H1 (cell line): ENCODE data around the gene ZMYND10. TPM values are rescaled to one million over a fixed set of nuclear protein-coding genes. Genes with fewer than 3 reads are reported as not detected.

Source experiments
- BCL11A ChIP-seq, 2 experiments: IDR thresholded peaks; one replicate each; pipeline ENCODE4 v1.6.1; 2011; ENCODE audit warnings: low read depth in 2 of 2, low read length in 2 of 2, mild to moderate bottlenecking in 2 of 2
- CBX5 ChIP-seq: fragments of 300-800, 300-1000 bp; sonication (generic); IDR thresholded peaks from 2 replicates; pipeline ENCODE4 v1.7.1; 2016; ENCODE audit warnings: antibody characterized with exemption, low read length, low read depth
- CEBPB ChIP-seq: IDR thresholded peaks from 2 replicates; pipeline ENCODE4 v1.6.1; 2012; ENCODE audit warnings: low read depth, low read length
- EP300 ChIP-seq, 2 experiments: IDR thresholded peaks; 1 replicate in 1 of 2; 2 replicates in 1 of 2; pipeline ENCODE4 v1.6.1; 2011 to 2012; ENCODE audit warnings: low read depth in 2 of 2, low read length in 2 of 2, mild to moderate bottlenecking in 2 of 2, borderline replicate concordance in 1 of 2, inconsistent platforms in 1 of 2, moderate library complexity in 1 of 2
- KDM5A ChIP-seq: fragments of 200-600 bp; IDR thresholded peaks from 2 replicates; pipeline ENCODE4 v1.7.1; 2012; ENCODE audit warnings: mild to moderate bottlenecking, low read length, inconsistent platforms, mixed read lengths
- polyA plus RNA-seq, 7 experiments: library from polyadenylated mRNA; depleted of rRNA in 3 of 7; stranded (reverse) in 5 of 7; unstranded in 2 of 7; fragments of >200 nt in 5 of 7; fragments of 200-250 nt in 2 of 7; gene quantifications; 1 replicate in 5 of 7; 2 replicates in 1 of 7; 4 replicates in 1 of 7; pipeline versions ENCODE4 v1.2.1 to v1.2.3, GENCODE V29; 2011 to 2013; ENCODE audit warnings: missing spikeins in 2 of 7, mixed read lengths in 2 of 7
- total RNA-seq: library from RNA; stranded (reverse); fragmentation: NEBNext Ultra II Directional; extraction: Animal tissue kit (Norgen Biotek cat#: 25700); gene quantifications from 2 replicates; pipeline ENCODE4 v1.2.1, GENCODE V29; 2021
- TF ChIP-seq, protein P1 (sequence below): fragments of 300-600 bp; sonication (generic); IDR thresholded peaks from 2 replicates; pipeline ENCODE4 v1.7.1; 2012; ENCODE audit warnings: low read length, moderate library complexity, mild to moderate bottlenecking, inconsistent platforms; ENCODE audit not compliant: insufficient replicate concordance
- TF ChIP-seq, protein P2 (sequence below): IDR thresholded peaks from 2 replicates; pipeline ENCODE4 v1.6.1; 2012; ENCODE audit warnings: inconsistent platforms

The ZMYND10 gene
- total and polyA plus RNA-seq, 2 of the 8 experiments (the other 6 are each of a cell fraction or from before 2014, with no cell fraction given): 0.56 to 0.79 TPM

DNA sequence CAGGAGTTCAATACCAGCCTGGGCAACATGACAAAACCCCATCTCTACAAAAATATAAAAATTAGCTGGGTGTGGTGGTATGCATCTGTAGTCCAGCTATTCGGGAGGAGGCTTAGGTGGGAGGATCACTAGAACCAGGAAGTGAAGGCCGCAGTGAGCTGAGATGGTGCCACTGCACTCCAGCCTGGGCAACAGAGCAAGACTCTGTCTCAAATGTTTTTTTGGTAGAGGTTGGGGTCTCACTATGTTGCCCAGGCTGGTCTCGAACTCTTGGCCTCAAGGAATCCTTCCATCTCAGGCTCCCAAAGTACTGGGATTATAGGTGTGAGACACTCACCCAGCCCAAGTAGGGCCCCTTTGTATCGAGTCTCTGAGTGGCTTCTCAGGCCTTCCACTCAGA, 51.4 kb downstream of the ZMYND10 start (continued):
- TF ChIP-seq, protein P1, sequence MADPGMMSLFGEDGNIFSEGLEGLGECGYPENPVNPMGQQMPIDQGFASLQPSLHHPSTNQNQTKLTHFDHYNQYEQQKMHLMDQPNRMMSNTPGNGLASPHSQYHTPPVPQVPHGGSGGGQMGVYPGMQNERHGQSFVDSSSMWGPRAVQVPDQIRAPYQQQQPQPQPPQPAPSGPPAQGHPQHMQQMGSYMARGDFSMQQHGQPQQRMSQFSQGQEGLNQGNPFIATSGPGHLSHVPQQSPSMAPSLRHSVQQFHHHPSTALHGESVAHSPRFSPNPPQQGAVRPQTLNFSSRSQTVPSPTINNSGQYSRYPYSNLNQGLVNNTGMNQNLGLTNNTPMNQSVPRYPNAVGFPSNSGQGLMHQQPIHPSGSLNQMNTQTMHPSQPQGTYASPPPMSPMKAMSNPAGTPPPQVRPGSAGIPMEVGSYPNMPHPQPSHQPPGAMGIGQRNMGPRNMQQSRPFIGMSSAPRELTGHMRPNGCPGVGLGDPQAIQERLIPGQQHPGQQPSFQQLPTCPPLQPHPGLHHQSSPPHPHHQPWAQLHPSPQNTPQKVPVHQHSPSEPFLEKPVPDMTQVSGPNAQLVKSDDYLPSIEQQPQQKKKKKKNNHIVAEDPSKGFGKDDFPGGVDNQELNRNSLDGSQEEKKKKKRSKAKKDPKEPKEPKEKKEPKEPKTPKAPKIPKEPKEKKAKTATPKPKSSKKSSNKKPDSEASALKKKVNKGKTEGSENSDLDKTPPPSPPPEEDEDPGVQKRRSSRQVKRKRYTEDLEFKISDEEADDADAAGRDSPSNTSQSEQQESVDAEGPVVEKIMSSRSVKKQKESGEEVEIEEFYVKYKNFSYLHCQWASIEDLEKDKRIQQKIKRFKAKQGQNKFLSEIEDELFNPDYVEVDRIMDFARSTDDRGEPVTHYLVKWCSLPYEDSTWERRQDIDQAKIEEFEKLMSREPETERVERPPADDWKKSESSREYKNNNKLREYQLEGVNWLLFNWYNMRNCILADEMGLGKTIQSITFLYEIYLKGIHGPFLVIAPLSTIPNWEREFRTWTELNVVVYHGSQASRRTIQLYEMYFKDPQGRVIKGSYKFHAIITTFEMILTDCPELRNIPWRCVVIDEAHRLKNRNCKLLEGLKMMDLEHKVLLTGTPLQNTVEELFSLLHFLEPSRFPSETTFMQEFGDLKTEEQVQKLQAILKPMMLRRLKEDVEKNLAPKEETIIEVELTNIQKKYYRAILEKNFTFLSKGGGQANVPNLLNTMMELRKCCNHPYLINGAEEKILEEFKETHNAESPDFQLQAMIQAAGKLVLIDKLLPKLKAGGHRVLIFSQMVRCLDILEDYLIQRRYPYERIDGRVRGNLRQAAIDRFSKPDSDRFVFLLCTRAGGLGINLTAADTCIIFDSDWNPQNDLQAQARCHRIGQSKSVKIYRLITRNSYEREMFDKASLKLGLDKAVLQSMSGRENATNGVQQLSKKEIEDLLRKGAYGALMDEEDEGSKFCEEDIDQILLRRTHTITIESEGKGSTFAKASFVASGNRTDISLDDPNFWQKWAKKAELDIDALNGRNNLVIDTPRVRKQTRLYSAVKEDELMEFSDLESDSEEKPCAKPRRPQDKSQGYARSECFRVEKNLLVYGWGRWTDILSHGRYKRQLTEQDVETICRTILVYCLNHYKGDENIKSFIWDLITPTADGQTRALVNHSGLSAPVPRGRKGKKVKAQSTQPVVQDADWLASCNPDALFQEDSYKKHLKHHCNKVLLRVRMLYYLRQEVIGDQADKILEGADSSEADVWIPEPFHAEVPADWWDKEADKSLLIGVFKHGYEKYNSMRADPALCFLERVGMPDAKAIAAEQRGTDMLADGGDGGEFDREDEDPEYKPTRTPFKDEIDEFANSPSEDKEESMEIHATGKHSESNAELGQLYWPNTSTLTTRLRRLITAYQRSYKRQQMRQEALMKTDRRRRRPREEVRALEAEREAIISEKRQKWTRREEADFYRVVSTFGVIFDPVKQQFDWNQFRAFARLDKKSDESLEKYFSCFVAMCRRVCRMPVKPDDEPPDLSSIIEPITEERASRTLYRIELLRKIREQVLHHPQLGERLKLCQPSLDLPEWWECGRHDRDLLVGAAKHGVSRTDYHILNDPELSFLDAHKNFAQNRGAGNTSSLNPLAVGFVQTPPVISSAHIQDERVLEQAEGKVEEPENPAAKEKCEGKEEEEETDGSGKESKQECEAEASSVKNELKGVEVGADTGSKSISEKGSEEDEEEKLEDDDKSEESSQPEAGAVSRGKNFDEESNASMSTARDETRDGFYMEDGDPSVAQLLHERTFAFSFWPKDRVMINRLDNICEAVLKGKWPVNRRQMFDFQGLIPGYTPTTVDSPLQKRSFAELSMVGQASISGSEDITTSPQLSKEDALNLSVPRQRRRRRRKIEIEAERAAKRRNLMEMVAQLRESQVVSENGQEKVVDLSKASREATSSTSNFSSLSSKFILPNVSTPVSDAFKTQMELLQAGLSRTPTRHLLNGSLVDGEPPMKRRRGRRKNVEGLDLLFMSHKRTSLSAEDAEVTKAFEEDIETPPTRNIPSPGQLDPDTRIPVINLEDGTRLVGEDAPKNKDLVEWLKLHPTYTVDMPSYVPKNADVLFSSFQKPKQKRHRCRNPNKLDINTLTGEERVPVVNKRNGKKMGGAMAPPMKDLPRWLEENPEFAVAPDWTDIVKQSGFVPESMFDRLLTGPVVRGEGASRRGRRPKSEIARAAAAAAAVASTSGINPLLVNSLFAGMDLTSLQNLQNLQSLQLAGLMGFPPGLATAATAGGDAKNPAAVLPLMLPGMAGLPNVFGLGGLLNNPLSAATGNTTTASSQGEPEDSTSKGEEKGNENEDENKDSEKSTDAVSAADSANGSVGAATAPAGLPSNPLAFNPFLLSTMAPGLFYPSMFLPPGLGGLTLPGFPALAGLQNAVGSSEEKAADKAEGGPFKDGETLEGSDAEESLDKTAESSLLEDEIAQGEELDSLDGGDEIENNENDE: no peak
- no peak for TF ChIP-seq EP300 (IDR thresholded peaks at IDR 0.05; ENCODE audit: borderline replicate concordance in 1 of 2, low read depth in 2 of 2, low read length in 2 of 2)
- no peak for TF ChIP-seq CEBPB
- no peak for TF ChIP-seq BCL11A (IDR thresholded peaks at IDR 0.05; ENCODE audit: low read depth in 2 of 2, low read length in 2 of 2)
- TF ChIP-seq CBX5: no peak
- TF ChIP-seq, protein P2, sequence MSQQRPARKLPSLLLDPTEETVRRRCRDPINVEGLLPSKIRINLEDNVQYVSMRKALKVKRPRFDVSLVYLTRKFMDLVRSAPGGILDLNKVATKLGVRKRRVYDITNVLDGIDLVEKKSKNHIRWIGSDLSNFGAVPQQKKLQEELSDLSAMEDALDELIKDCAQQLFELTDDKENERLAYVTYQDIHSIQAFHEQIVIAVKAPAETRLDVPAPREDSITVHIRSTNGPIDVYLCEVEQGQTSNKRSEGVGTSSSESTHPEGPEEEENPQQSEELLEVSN: no peak
- TF ChIP-seq KDM5A: no peak
- TF ChIP-seq, all 59 proteins: peak for 0
